Keratinocyte (primary cell): ENCODE data around the gene NYAP2.

Experiments
- EZH2 ChIP-seq: IDR thresholded peaks from one replicate; pipeline ENCODE4 v1.6.1; 2012; ENCODE audit warnings: inconsistent platforms, mild to moderate bottlenecking, low read length, moderate library complexity
- TF ChIP-seq, protein P1 (sequence below), 3 experiments: IDR thresholded peaks in 1 of 3; conservative IDR thresholded peaks in 1 of 3; optimal IDR thresholded peaks in 1 of 3; 2 replicates in 2 of 3; 3 replicates in 1 of 3; pipeline versions ENCODE3 to v1.5.1; 2011; ENCODE audit warnings: low read length in 3 of 3, mild to moderate bottlenecking in 3 of 3, moderate library complexity in 2 of 3, control low read depth in 1 of 3, inconsistent platforms in 1 of 3; ENCODE audit not compliant: insufficient read depth in 2 of 3; ENCODE audit errors: extremely low read depth in 1 of 3

DNA sequence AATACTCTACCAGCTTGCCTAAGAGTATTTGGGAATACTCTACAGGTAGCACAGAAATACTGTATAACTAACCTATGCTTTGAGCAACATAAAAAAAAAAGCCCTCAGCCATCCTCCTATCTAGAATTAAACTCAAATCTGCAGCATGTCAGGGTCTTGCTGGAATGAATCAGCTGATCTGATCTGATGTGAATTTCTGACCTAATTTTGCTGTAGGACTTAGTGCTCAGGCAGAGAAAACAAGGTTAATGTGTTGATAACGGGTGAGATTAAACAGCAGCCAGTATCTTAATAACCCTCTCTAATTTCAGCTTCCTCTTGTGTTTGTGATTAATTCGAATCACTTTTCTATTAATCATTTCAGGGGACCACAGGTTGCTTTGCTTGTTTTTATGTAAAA lies 16.3 kb downstream of the NYAP2 start:
- TF ChIP-seq, protein P1, sequence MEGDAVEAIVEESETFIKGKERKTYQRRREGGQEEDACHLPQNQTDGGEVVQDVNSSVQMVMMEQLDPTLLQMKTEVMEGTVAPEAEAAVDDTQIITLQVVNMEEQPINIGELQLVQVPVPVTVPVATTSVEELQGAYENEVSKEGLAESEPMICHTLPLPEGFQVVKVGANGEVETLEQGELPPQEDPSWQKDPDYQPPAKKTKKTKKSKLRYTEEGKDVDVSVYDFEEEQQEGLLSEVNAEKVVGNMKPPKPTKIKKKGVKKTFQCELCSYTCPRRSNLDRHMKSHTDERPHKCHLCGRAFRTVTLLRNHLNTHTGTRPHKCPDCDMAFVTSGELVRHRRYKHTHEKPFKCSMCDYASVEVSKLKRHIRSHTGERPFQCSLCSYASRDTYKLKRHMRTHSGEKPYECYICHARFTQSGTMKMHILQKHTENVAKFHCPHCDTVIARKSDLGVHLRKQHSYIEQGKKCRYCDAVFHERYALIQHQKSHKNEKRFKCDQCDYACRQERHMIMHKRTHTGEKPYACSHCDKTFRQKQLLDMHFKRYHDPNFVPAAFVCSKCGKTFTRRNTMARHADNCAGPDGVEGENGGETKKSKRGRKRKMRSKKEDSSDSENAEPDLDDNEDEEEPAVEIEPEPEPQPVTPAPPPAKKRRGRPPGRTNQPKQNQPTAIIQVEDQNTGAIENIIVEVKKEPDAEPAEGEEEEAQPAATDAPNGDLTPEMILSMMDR (optimal IDR thresholded peaks at IDR 0.05 in 1 of 3, IDR thresholded peaks at IDR 0.05 in 1 of 3, conservative IDR thresholded peaks at IDR 0.05 in 1 of 3; ENCODE audit: extremely low read depth in 1 of 3, insufficient read depth in 2 of 3, low read length in 3 of 3), result no peak
- TF ChIP-seq EZH2, result no peak
